HG02623 (cell line): Measurements from ENCODE around the gene CMPK1.

Experiments used
- ATAC-seq: cut with Tn5 transposase; IDR thresholded peaks from one replicate; pipeline ENCODE4 v1.9.1; 2021; ENCODE audit warnings: moderate library complexity; ENCODE audit not compliant: unreplicated experiment

The CMPK1 gene

DNA sequence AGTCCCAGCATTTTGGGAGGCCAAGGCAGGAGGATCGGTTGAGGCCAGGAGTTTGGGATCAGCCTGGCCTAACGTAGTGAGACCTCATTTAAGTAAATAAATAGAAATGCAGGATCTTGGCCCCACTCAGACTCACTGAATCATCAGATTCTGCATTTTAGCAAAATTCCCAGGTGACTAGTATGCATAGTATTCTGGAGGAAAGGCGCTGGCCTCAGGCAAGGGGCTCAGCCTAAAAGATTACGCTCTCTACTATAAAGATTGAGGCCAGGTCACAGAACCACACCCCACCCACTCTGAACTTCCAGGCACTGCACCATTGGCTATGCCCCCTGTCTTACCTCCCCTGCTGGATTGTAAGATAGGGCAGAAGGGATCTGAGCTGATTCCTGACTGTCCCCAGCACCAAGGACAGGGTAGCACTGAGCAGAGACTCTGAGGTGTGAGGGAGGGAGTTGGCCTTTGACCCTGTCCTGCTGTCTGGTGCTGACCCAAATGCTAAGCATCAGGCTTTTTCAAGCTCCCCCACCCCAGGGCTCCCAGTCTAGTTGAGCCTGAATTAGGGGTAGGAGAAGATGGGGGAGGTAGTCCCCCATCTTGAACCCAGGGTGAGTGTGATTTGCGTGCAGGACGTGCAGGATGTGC lies 85.2 kb downstream of the CMPK1 start:
- no peak for ATAC-seq

DNA sequence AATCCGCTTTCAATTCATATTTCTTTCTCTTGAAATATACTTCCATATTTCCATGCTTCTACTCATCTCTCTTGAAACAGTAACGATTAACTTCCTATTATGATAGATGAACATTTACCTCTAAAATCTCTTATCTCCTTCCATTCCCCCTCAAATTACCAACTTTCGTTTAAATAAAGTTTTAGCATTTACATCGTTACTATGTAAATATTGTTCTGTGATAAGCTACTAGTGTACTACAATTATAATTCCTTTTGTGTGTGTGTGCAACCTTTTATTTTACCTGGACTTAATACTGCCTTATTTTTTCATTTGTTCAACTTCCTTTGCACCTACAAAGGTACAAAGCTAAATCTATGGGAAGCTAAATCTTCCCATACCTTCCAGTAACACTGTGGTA lies 87.0 kb downstream of the CMPK1 start:
- ATAC-seq = no peak

DNA sequence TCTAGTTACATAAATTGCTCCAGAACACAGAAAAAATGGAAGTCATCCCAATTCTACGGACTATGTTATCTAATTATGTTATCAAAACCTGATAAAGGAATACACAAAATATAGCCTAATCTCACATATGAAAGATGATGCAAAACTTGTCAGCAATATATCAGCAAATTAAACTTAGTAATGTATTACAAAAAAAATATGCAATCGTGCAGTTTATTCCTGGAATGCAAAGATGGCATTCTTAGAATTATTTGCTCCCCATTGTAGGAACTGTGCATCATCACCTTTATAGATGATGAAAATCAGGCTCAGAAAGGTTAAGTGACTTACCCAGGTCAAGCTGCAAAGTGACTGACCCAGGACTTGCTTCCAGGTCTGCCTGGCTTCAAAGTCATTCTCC lies 90.3 kb downstream of the CMPK1 start:
- no peak for ATAC-seq

DNA sequence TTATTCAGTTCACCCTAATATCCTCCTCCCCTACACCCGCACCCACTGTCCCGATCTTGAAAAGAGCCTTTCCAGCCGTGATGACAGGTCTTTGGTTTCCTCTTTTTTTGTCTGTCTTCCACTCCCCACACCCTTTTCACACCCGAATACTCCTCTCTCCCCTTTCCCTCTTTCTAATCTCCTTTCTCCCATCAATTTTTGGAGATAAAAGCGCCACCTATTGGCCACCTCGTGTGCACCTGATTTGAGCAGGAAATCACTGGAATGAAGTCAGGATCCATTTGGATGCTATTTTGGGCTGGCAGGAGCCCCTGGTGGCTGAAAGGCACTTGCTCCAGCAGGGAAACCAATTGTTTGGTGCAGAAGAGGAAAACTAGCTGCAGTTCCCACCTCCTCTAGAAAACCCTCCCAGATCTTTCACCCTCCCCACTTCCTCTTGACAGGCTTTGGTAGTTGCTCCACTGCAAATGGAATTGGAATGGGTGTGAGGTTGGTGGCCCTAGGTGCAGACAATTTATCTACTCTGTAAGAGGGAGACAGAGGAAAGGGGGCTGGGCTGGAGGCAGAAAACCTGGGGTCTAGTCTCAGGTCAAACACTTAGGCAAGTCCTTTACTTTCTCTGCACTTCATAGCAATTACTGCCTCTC lies 90.9 kb downstream of the CMPK1 start:
- no peak for ATAC-seq
